ENCODE data around the gene COL5A2. TPM values are rescaled to one million over a fixed set of nuclear protein-coding genes. Genes with fewer than 3 reads are reported as not detected.

Gene COL5A2
- total and polyA plus RNA-seq, 10 of the 15 experiments (the other 5 are each of a cell fraction or from before 2014, with no cell fraction given): 0.04 to 0.85 (median 0.39) TPM

GRCh38 chr2:189152483-189152882 lies 27.1 kb downstream of the COL5A2 start (continued):
- TF ChIP-seq SUPT20H (IDR thresholded peaks at IDR 0.05; ENCODE audit: borderline replicate concordance, control insufficient read depth, low read depth, low read length) (no peak), IKZF2 (IDR thresholded peaks at IDR 0.05) (no peak), ATF7 (IDR thresholded peaks at IDR 0.05; ENCODE audit: low read depth) (no peak), NBN (IDR thresholded peaks at IDR 0.05) (no peak), STAT1 (conservative IDR thresholded peaks at IDR 0.05) (no peak), ZBTB4 (CRISPR knock-in tag; IDR thresholded peaks at IDR 0.05) (no peak), SRF (IDR thresholded peaks at IDR 0.05; ENCODE audit: low read depth in 2 of 2, low read length in 2 of 2) (no peak), NFIC (IDR thresholded peaks at IDR 0.05; ENCODE audit: low read depth, low read length) (no peak), EED (IDR thresholded peaks at IDR 0.05; ENCODE audit: low read depth) (no peak), CBX3 (IDR thresholded peaks at IDR 0.05; ENCODE audit: borderline replicate concordance, low read depth) (no peak)

- ChIA-PET RAD21 (ENCODE audit: unreplicated experiment) (no interaction called here), CTCF (interaction anchor here (1.1 to 7.8 kb wide), 3 partner anchors 9 to 135 kb away, joined by 3 to 51 read pairs (median 7); no protein-coding TSS in a partner anchor), SMC1A (ENCODE audit: uncharacterized antibody, unreplicated experiment) (interaction anchor here (1.0 to 1.9 kb wide), 5 partner anchors 12 to 136 kb away, joined by 3 to 7 read pairs (median 3); no protein-coding TSS in a partner anchor), POLR2A (no interaction called here)
- no peak for ATAC-seq
- Histone ChIP-seq H3K27me3 (replicated peaks in 1 of 2; ENCODE audit: control insufficient read depth in 2 of 2, insufficient read depth in 2 of 2, low read length in 1 of 2) (no peaks in the 10 kb centered on the region; a peak in 1 of 4 replicates), H3K4me2 (ENCODE audit: control insufficient read depth, insufficient read depth) (no peak overlapping the region), H3K9ac (ENCODE audit: control insufficient read depth, insufficient read depth, low read length) (no peak overlapping the region), H4K20me1 (ENCODE audit: control insufficient read depth, insufficient read depth) (no peaks in the 10 kb centered on the region), H3K4me3 (no peak overlapping the region), H3K27ac (ENCODE audit: control insufficient read depth, insufficient read depth) (no peak overlapping the region), H3K79me2 (ENCODE audit: control insufficient read depth, insufficient read depth, low read length) (no peaks in the 10 kb centered on the region), H2AFZ (ENCODE audit: control insufficient read depth, low read depth, low read length) (no peak overlapping the region), H3K36me3 (ENCODE audit: control insufficient read depth in 2 of 2, insufficient read depth in 2 of 2, low read length in 1 of 2) (no peaks in the 10 kb centered on the region), H3K9me3 (replicated peaks; ENCODE audit: control insufficient read depth, insufficient read depth, low read length) (no peaks in the 10 kb centered on the region), H3K4me1 (ENCODE audit: control insufficient read depth, insufficient read depth, low read length) (no peaks in the 10 kb centered on the region)
- intact Hi-C loops (cut with micrococcal nuclease; ENCODE audit: unreplicated experiment) (no loop called here), in situ Hi-C loops (cut with MboI) (no loop called here)
- no peak for TF ChIP-seq ZSCAN29 (IDR thresholded peaks at IDR 0.05)
- no peak for TF ChIP-seq BCL3 (IDR thresholded peaks at IDR 0.05; ENCODE audit: borderline replicate concordance, insufficient read depth, low read depth, low read length, poor library complexity, severe bottlenecking)
- TF ChIP-seq ESRRA (IDR thresholded peaks at IDR 0.05; ENCODE audit: low read length): no peak
- no peak for FAIRE-seq
- no TSS peak for BruUV-seq (replicated peaks)
- no peak for DNase-seq (ENCODE audit: low read depth, low spot score)
Observed at GRCh38 chr2:189151906-189152305, 27.7 kb downstream of the COL5A2 start.

Measured in GM12878 (cell line).